Measurements from ENCODE around the gene EPHA4. TPM values are rescaled to one million over a fixed set of nuclear protein-coding genes. Genes with fewer than 3 reads are reported as not detected.

EPHA4 gene
- polyA plus RNA-seq, 3 donors, result 57.8 to 59.0 (median 58.4) TPM

DNA sequence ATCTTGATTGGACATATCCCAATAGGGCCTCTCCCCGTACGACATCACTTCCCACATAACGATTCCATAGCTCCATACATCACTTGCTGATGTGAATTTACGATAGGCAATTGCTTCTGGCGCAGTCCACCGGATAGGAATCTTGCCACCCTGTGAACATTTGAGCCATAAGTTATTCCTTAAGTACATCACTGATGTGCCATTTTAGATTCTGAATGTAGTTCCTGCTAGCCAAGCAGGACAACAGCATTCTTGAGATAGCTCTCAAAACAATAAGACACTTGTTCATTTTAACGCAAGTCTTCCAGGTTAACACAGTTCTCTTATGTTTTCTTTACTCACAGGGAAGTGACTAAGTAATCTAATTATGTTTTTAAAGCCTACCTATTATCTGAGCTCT is 138.0 kb downstream of the EPHA4 start:
- DNase-seq (ENCODE audit: extremely low read depth in 1 of 11, low read depth in 9 of 11, low spot score in 4 of 11), result no peak

DNA sequence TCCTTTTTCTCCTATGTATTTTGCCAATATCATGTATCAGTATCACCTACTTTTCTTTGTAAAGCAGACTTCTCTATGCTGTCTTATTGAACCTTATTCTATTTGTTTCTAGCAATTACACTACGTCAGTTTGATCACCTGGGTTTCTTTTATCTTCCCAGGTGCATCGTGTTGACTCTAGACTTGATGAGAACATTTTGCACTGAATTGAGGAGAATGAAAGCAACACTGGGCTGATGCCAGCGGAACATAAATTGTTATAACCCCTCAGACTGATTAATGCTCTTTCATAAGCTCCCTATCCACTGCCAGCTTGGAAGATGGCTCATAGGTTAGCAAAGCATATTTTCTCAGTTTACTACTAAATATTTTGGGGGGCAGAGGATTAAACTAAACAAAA is 140.6 kb downstream of the EPHA4 start:
- no peak for DNase-seq (ENCODE audit: extremely low read depth in 1 of 11, low read depth in 9 of 11, low spot score in 4 of 11)

GRCh38 chr2:221429741-221430491 is 142.2 kb downstream of the EPHA4 start:
- DNase-seq (ENCODE audit: extremely low read depth in 1 of 11, low read depth in 9 of 11, low spot score in 4 of 11), result no peak

GRCh38 chr2:221428896-221429295 is 143.2 kb downstream of the EPHA4 start:
- DNase-seq (ENCODE audit: extremely low read depth in 1 of 11, low read depth in 9 of 11, low spot score in 4 of 11), result no peak

DNA sequence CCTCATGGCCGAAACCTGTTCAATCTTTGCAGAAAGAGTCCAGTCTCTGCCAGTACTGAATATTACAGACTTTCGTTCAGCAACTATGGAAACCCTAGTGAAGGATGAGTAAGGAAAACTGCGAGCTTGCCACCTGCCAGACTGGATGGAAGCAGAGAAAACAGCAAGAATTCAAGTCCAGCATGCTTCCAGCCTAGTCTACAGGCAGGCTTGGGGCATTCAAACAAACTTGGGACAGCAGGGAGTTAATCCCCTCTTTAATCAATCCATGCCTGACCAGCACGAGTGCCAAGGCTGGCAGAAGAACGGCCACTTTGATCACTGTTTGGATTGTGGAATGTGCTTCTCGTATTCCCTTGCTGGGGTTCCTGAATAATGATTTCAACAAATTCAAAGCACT is 145.2 kb downstream of the EPHA4 start:
- peak in 1 of 11 donors; percentile 23 for DNase-seq (ENCODE audit: extremely low read depth in 1 of 11, low read depth in 9 of 11, low spot score in 4 of 11)

GRCh38 chr2:221425891-221426290 is 146.2 kb downstream of the EPHA4 start:
- DNase-seq (ENCODE audit: extremely low read depth in 1 of 11, low read depth in 9 of 11, low spot score in 4 of 11), result no peak

GRCh38 chr2:221425353-221425752 is 146.8 kb downstream of the EPHA4 start:
- DNase-seq (ENCODE audit: extremely low read depth in 1 of 11, low read depth in 9 of 11, low spot score in 4 of 11), result no peak

GRCh38 chr2:221423210-221423804 is 148.8 kb downstream of the EPHA4 start:
- no peak for DNase-seq (ENCODE audit: extremely low read depth in 1 of 11, low read depth in 9 of 11, low spot score in 4 of 11)

GRCh38 chr2:221422516-221423209 is 149.4 kb downstream of the EPHA4 start:
- no peak for DNase-seq (ENCODE audit: extremely low read depth in 1 of 11, low read depth in 9 of 11, low spot score in 4 of 11)

DNA sequence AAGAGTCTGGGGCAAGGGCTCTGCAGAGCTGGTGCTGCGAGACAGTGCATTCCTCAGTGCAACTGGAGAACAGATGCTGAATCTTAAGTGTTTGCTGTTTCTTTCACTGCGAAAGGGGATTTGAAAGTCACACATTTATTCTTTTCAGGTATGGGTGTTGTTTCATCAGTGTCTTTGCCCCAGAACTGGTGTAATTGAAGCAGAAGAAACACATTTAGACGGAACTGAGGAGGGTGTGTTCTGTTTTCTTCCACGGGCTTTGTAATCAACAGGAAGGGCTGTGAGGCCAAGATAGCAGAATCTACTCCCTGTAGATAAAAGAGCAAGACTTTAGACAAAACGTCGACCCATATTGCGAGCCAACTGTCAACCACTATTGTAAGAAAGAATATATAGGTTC is 151.9 kb downstream of the EPHA4 start:
- no peak for DNase-seq (ENCODE audit: extremely low read depth in 1 of 11, low read depth in 9 of 11, low spot score in 4 of 11)

GRCh38 chr2:221415789-221416188 is 156.3 kb downstream of the EPHA4 start:
- no peak for DNase-seq (ENCODE audit: extremely low read depth in 1 of 11, low read depth in 9 of 11, low spot score in 4 of 11)

DNA sequence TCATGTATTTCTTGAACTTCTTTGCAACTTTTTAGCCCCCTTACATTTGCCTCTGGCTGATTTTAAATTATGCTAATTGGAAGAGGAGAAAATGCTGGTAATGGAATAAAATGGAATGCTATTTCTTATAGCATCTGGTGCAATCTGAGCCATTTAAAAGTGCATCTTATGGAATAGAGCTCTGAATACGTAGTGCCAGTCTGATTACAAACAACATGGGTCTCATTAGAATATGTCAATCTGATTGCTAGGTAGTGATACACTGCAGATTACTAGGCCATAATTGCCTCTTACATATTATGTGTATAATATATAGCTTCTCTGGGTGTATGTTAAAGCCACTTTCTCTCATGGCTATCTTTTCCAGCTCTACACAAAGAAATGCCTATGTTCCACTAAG is 159.1 kb downstream of the EPHA4 start:
- DNase-seq (ENCODE audit: extremely low read depth in 1 of 11, low read depth in 9 of 11, low spot score in 4 of 11), result no peak

- DNase-seq (ENCODE audit: extremely low read depth in 1 of 11, low read depth in 9 of 11, low spot score in 4 of 11), result no peak
Observed at GRCh38 chr2:221410487-221410886, 161.6 kb downstream of the EPHA4 start.

- DNase-seq (ENCODE audit: extremely low read depth in 1 of 11, low read depth in 9 of 11, low spot score in 4 of 11), result no peak
Observed at GRCh38 chr2:221407765-221408164, 164.3 kb downstream of the EPHA4 start.

DNA sequence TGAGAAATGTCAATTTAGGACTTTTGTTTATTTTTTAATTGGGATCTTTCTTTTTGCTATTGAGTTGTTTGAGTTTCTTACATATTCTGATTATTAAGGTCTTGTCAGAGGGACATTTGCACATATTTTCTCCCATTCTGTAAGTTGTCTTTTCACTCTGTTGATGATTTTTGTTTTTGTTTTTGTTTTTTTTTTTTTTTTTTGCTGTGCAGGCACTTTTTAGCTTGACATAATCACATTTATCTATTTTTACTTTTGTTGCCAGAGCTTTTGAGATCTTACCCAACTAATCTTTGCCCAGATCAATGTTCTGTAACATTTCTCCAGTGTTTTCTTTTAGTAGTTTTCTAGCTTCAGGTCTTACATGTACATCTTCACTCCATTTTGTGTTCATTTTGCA is 166.6 kb downstream of the EPHA4 start:
- no peak for DNase-seq (ENCODE audit: extremely low read depth in 1 of 11, low read depth in 9 of 11, low spot score in 4 of 11)

- no peak for DNase-seq (ENCODE audit: extremely low read depth in 1 of 11, low read depth in 9 of 11, low spot score in 4 of 11)
Observed at GRCh38 chr2:221402072-221402471, 170.0 kb downstream of the EPHA4 start.

DNA sequence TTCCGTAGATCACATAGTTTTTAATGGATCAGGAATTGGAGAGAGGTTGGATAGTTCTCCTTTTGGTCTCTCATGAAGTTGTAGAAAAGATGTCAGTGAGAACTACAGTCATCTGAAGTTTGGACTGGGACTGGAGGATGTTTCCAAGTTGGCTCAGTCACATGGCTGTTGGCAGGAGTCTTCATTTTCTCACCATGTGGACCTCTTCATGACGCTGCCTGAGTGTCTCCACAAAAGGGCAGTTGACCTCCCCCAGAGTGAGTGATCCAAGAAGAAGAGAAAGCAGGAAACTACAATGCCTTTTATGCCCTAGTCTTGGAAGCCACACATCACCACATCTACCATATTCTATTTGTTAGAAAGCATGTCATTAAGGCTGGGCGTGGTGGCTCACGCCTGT is 171.7 kb downstream of the EPHA4 start:
- DNase-seq (ENCODE audit: extremely low read depth in 1 of 11, low read depth in 9 of 11, low spot score in 4 of 11), result no peak

- DNase-seq (ENCODE audit: extremely low read depth in 1 of 11, low read depth in 9 of 11, low spot score in 4 of 11), result no peak
Observed at GRCh38 chr2:221399183-221399582, 172.9 kb downstream of the EPHA4 start.

GRCh38 chr2:221397187-221397586 is 174.9 kb downstream of the EPHA4 start:
- DNase-seq (ENCODE audit: extremely low read depth in 1 of 11, low read depth in 9 of 11, low spot score in 4 of 11), result no peak

- DNase-seq (ENCODE audit: extremely low read depth in 1 of 11, low read depth in 9 of 11, low spot score in 4 of 11), result no peak
Observed at GRCh38 chr2:221392228-221392881, 179.7 kb downstream of the EPHA4 start.
